Ureter (tissue), 1 donor: Measurements from ENCODE around the gene HAO1. TPM values are rescaled to one million over a fixed set of nuclear protein-coding genes. Genes with fewer than 3 reads are reported as not detected.
"Not testable (repeated sequence)": the region's sequence is repeated elsewhere in the genome, so short reads cannot be mapped to it uniquely, and the experiment has no call there.

Experiments
- DNase-seq: peaks from one replicate; pipeline ENCODE4 v3.0.0-alpha.2; 2020; ENCODE audit warnings: low spot score
- total RNA-seq: library from RNA; stranded (reverse); gene quantifications from one replicate; pipeline ENCODE4 v1.2.4, GENCODE V29; 2023
- donor health status: DM: yes; HTN: yes; CAD: no.

The HAO1 gene
- total RNA-seq: not detected

GRCh38 chr20:7940341-7940740, at the start of gene HAO1:
TSS of gene HAO1 (minus strand) at chr20:7940458. CDS start at chr20:7940422, 36 bp downstream.
- DNase-seq: no peak

GRCh38 chr20:7989379-7989778, 49.1 kb upstream of the HAO1 start:
- no peak for DNase-seq

GRCh38 chr20:7985916-7986315, 45.7 kb upstream of the HAO1 start:
- no peak for DNase-seq

- no peak for DNase-seq
Measured at GRCh38 chr20:7984192-7984591, 43.9 kb upstream of the HAO1 start.

- DNase-seq: no peak
Measured at GRCh38 chr20:7981374-7981773, 41.1 kb upstream of the HAO1 start.

GRCh38 chr20:7980332-7981046, 40.2 kb upstream of the HAO1 start:
- no peak for DNase-seq

GRCh38 chr20:7977709-7978108, 37.5 kb upstream of the HAO1 start:
- no peak for DNase-seq

GRCh38 chr20:7975851-7976414, 35.7 kb upstream of the HAO1 start:
- no peak for DNase-seq

GRCh38 chr20:7974785-7975435, 34.7 kb upstream of the HAO1 start:
- DNase-seq: no peak

- no peak for DNase-seq
Measured at GRCh38 chr20:7971536-7972280, 31.4 kb upstream of the HAO1 start.

- no peak for DNase-seq
Measured at GRCh38 chr20:7967199-7967844, 27.1 kb upstream of the HAO1 start.

GRCh38 chr20:7966176-7966575, 25.9 kb upstream of the HAO1 start:
- no peak for DNase-seq

GRCh38 chr20:7959484-7959883, 19.2 kb upstream of the HAO1 start:
- DNase-seq: no peak

- not testable (repeated sequence) for DNase-seq
Measured at GRCh38 chr20:7956561-7956960, 16.3 kb upstream of the HAO1 start.

GRCh38 chr20:7950387-7950786, 10.1 kb upstream of the HAO1 start:
- no peak for DNase-seq

GRCh38 chr20:7943891-7944290, 3.6 kb upstream of the HAO1 start:
- no peak for DNase-seq

- no peak for DNase-seq
Measured at GRCh38 chr20:7939663-7940062, 595 bp downstream of the HAO1 start.

- DNase-seq: no peak
Measured at GRCh38 chr20:7938058-7938457, 2.2 kb downstream of the HAO1 start.

- no peak for DNase-seq
Measured at GRCh38 chr20:7937328-7937727, 2.9 kb downstream of the HAO1 start.

- DNase-seq: no peak
Measured at GRCh38 chr20:7935027-7935551, 5.2 kb downstream of the HAO1 start.

- DNase-seq: no peak
Measured at GRCh38 chr20:7933346-7933745, 6.9 kb downstream of the HAO1 start.

GRCh38 chr20:7930343-7930742, 9.9 kb downstream of the HAO1 start:
- no peak for DNase-seq
